Skin of body (tissue), 2 donors: ENCODE results near the gene VWA7. TPM values are rescaled to one million over a fixed set of nuclear protein-coding genes. Genes with fewer than 3 reads are reported as not detected.
"Not testable (repeated sequence)": the region's sequence is repeated elsewhere in the genome, so short reads cannot be mapped to it uniquely, and the experiment has no call there.

Experiments
- DNase-seq: peaks from one replicate; lab custom pipeline; 2025; lab: John Stamatoyannopoulos, UW
- total RNA-seq: library from RNA; depleted of rRNA; stranded (reverse); fragments of >200 nt; gene quantifications from one replicate; pipeline ENCODE4 v1.2.3, GENCODE V29; 2014

VWA7 gene
- total RNA-seq, 1 donor from 2014 or later: 0.99 TPM

- DNase-seq: not testable (repeated sequence)
Observed at GRCh38 chr6:31801031-31801927, 24.2 kb upstream of the VWA7 start.

- DNase-seq: no peak
Observed at GRCh38 chr6:31799781-31800180, 22.7 kb upstream of the VWA7 start.

GRCh38 chr6:31797588-31797987 is 20.5 kb upstream of the VWA7 start:
- no peak for DNase-seq

- no peak for DNase-seq
Observed at GRCh38 chr6:31796993-31797385, 19.9 kb upstream of the VWA7 start.

GRCh38 chr6:31795616-31796298 is 18.6 kb upstream of the VWA7 start, which contains the start of gene VARS1:
Gene VARS1, minus strand, starts transcription at chr6:31795752. Its CDS starts 535 bp downstream, at chr6:31795217.
- DNase-seq: peak; percentile 69

GRCh38 chr6:31794866-31795615 is 17.9 kb upstream of the VWA7 start:
- DNase-seq: no peak

GRCh38 chr6:31794294-31794865 is 17.3 kb upstream of the VWA7 start:
- DNase-seq: peak; percentile 18

- not testable (repeated sequence) for DNase-seq
Observed at GRCh38 chr6:31793927-31794245, 16.8 kb upstream of the VWA7 start.

GRCh38 chr6:31792761-31793171 is 15.6 kb upstream of the VWA7 start:
- no peak for DNase-seq

- no peak for DNase-seq
Observed at GRCh38 chr6:31792090-31792374, 14.9 kb upstream of the VWA7 start.

- peak; percentile 44 for DNase-seq
Observed at GRCh38 chr6:31791324-31792089, 14.4 kb upstream of the VWA7 start.

GRCh38 chr6:31785475-31785874 is 8.3 kb upstream of the VWA7 start:
- DNase-seq: no peak

- DNase-seq: no peak
Observed at GRCh38 chr6:31784098-31784925, 7.2 kb upstream of the VWA7 start.

GRCh38 chr6:31782126-31782855 is 5.2 kb upstream of the VWA7 start:
- no peak for DNase-seq

- DNase-seq: no peak
Observed at GRCh38 chr6:31781244-31782125, 4.4 kb upstream of the VWA7 start.

GRCh38 chr6:31780507-31781243 is 3.5 kb upstream of the VWA7 start:
- DNase-seq: no peak

GRCh38 chr6:31779908-31780307 is 2.8 kb upstream of the VWA7 start:
- no peak for DNase-seq
